GM19351 (cell line): ENCODE results near the gene NTN1.
"Not testable (repeated sequence)": the region's sequence is repeated elsewhere in the genome, so short reads cannot be mapped to it uniquely, and the experiment has no call there.

Experiments used
- ATAC-seq: cut with Tn5 transposase; IDR thresholded peaks from one replicate; pipeline ENCODE4 v1.9.1; 2021; ENCODE audit warnings: mild to moderate bottlenecking, moderate library complexity; ENCODE audit not compliant: unreplicated experiment

Gene NTN1

GRCh38 chr17:9021158-9021991 is at the start of gene NTN1:
TSS of gene NTN1 (plus strand) at chr17:9021510. CDS start at chr17:9022374, 864 bp downstream.
- ATAC-seq = peak; percentile 55

GRCh38 chr17:8975091-8975725 is 46.1 kb upstream of the NTN1 start:
- no peak for ATAC-seq

- no peak for ATAC-seq
Observed at GRCh38 chr17:8976638-8977037, 44.7 kb upstream of the NTN1 start.

- ATAC-seq = no peak
Observed at GRCh38 chr17:8979715-8980114, 41.6 kb upstream of the NTN1 start.

- ATAC-seq = no peak
Observed at GRCh38 chr17:8981443-8981842, 39.9 kb upstream of the NTN1 start.

- not testable (repeated sequence) for ATAC-seq
Observed at GRCh38 chr17:8984225-8984624, 37.1 kb upstream of the NTN1 start.

GRCh38 chr17:8985054-8985701 is 36.1 kb upstream of the NTN1 start:
- ATAC-seq = peak; percentile 44

GRCh38 chr17:8986295-8986694 is 35.0 kb upstream of the NTN1 start:
- no peak for ATAC-seq

GRCh38 chr17:8988263-8988935 is 32.9 kb upstream of the NTN1 start:
- not testable (repeated sequence) for ATAC-seq

- no peak for ATAC-seq
Observed at GRCh38 chr17:8991514-8992285, 29.6 kb upstream of the NTN1 start.

- ATAC-seq = no peak
Observed at GRCh38 chr17:8994319-8994718, 27.0 kb upstream of the NTN1 start.

GRCh38 chr17:8995711-8996110 is 25.6 kb upstream of the NTN1 start:
- ATAC-seq = no peak

- ATAC-seq = peak; percentile 55
Observed at GRCh38 chr17:8997994-8998628, 23.2 kb upstream of the NTN1 start.

GRCh38 chr17:9001559-9001958 is 19.8 kb upstream of the NTN1 start:
- no peak for ATAC-seq

- no peak for ATAC-seq
Observed at GRCh38 chr17:9002227-9002605, 19.1 kb upstream of the NTN1 start.

GRCh38 chr17:9002606-9003354 is 18.5 kb upstream of the NTN1 start:
- peak; percentile 48 for ATAC-seq

- ATAC-seq = no peak
Observed at GRCh38 chr17:9003355-9004131, 17.8 kb upstream of the NTN1 start.

GRCh38 chr17:9004132-9004960 is 17.0 kb upstream of the NTN1 start:
- ATAC-seq = no peak
